NT2/D1 (cell line): ENCODE measurements around the gene C15orf61.

Experiments
- SUZ12 ChIP-seq: IDR thresholded peaks from 2 replicates; pipeline ENCODE4 v1.6.1; 2011; ENCODE audit not compliant: insufficient read length, insufficient read depth; ENCODE audit errors: extremely low read depth
- ZNF274 ChIP-seq: IDR thresholded peaks from 2 replicates; pipeline ENCODE4 v1.6.1; 2011; ENCODE audit warnings: mild to moderate bottlenecking, low read depth, low read length

- TF ChIP-seq ZNF274: no peak
- no peak for TF ChIP-seq SUZ12
Measured at GRCh38 chr15:67559576-67559975, 38.6 kb downstream of the C15orf61 start.
